Thyroid gland (tissue), 4 donors: ENCODE measurements around the gene STARD9.

ENCODE experiments used
- CTCF ChIP-seq, 6 experiments: fragments of 200-600 bp in 3 of 6; fragments of 450-650 bp in 3 of 6; sonication (generic) in 3 of 6; IDR thresholded peaks; one replicate each; pipeline ENCODE4 v1.5.1; 2016 to 2019; ENCODE audit warnings: antibody characterized with exemption in 6 of 6, mild to moderate bottlenecking in 2 of 6, inconsistent platforms in 1 of 6, moderate library complexity in 1 of 6
- POLR2A ChIP-seq, 2 donors: fragments of 450-650 bp; IDR thresholded peaks; one replicate each; pipeline ENCODE4 v1.6.1; 2017; ENCODE audit warnings: antibody characterized with exemption in 2 of 2, mild to moderate bottlenecking in 2 of 2, moderate library complexity in 1 of 2

- no peak for TF ChIP-seq POLR2A (IDR thresholded peaks at IDR 0.05)
- TF ChIP-seq CTCF (IDR thresholded peaks at IDR 0.05) = no peak
Measured at GRCh38 chr15:42593143-42593542, 17.7 kb downstream of the STARD9 start.
